Measurements from ENCODE around the gene BIN2. TPM values are rescaled to one million over a fixed set of nuclear protein-coding genes. Genes with fewer than 3 reads are reported as not detected.

Gene BIN2
- total and polyA plus RNA-seq, 10 of the 15 experiments (the other 5 are each of a cell fraction or from before 2014, with no cell fraction given): 8.6 to 42.9 (median 32.1) TPM

DNA sequence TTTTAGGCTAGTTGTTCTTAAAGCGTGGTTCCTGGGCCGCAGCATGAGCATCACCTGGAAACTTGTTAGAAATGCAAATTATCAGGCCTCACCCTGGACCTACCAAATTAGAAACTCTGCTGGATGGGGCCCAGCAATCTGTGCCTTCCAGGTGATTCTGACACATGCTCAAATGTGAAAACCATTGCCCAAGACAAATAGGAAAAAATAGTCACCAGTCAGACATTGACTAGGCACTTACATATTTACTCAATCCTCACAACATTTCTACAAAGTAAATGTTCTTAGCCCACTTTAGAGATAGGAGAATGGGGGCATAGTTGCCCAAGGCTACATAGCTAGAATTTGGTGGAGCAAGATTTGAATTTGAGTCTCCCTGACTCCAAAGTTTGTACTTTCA lies 19.2 kb upstream of the BIN2 start (continued):
- TF ChIP-seq, protein P1, sequence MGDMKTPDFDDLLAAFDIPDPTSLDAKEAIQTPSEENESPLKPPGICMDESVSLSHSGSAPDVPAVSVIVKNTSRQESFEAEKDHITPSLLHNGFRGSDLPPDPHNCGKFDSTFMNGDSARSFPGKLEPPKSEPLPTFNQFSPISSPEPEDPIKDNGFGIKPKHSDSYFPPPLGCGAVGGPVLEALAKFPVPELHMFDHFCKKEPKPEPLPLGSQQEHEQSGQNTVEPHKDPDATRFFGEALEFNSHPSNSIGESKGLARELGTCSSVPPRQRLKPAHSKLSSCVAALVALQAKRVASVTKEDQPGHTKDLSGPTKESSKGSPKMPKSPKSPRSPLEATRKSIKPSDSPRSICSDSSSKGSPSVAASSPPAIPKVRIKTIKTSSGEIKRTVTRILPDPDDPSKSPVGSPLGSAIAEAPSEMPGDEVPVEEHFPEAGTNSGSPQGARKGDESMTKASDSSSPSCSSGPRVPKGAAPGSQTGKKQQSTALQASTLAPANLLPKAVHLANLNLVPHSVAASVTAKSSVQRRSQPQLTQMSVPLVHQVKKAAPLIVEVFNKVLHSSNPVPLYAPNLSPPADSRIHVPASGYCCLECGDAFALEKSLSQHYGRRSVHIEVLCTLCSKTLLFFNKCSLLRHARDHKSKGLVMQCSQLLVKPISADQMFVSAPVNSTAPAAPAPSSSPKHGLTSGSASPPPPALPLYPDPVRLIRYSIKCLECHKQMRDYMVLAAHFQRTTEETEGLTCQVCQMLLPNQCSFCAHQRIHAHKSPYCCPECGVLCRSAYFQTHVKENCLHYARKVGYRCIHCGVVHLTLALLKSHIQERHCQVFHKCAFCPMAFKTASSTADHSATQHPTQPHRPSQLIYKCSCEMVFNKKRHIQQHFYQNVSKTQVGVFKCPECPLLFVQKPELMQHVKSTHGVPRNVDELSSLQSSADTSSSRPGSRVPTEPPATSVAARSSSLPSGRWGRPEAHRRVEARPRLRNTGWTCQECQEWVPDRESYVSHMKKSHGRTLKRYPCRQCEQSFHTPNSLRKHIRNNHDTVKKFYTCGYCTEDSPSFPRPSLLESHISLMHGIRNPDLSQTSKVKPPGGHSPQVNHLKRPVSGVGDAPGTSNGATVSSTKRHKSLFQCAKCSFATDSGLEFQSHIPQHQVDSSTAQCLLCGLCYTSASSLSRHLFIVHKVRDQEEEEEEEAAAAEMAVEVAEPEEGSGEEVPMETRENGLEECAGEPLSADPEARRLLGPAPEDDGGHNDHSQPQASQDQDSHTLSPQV (IDR thresholded peaks at IDR 0.05): no peak
- TF ChIP-seq, protein P2, sequence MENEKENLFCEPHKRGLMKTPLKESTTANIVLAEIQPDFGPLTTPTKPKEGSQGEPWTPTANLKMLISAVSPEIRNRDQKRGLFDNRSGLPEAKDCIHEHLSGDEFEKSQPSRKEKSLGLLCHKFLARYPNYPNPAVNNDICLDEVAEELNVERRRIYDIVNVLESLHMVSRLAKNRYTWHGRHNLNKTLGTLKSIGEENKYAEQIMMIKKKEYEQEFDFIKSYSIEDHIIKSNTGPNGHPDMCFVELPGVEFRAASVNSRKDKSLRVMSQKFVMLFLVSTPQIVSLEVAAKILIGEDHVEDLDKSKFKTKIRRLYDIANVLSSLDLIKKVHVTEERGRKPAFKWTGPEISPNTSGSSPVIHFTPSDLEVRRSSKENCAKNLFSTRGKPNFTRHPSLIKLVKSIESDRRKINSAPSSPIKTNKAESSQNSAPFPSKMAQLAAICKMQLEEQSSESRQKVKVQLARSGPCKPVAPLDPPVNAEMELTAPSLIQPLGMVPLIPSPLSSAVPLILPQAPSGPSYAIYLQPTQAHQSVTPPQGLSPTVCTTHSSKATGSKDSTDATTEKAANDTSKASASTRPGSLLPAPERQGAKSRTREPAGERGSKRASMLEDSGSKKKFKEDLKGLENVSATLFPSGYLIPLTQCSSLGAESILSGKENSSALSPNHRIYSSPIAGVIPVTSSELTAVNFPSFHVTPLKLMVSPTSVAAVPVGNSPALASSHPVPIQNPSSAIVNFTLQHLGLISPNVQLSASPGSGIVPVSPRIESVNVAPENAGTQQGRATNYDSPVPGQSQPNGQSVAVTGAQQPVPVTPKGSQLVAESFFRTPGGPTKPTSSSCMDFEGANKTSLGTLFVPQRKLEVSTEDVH (IDR thresholded peaks at IDR 0.05; ENCODE audit: low read depth, partially characterized antibody): no peak
- no peak for TF ChIP-seq ASH2L (IDR thresholded peaks at IDR 0.05; ENCODE audit: borderline replicate concordance, low read depth)
- TF ChIP-seq BCL11A (IDR thresholded peaks at IDR 0.05; ENCODE audit: low read depth, low read length): no peak
- TF ChIP-seq IKZF1 (conservative IDR thresholded peaks at IDR 0.05): no peak
- TF ChIP-seq, protein P3, sequence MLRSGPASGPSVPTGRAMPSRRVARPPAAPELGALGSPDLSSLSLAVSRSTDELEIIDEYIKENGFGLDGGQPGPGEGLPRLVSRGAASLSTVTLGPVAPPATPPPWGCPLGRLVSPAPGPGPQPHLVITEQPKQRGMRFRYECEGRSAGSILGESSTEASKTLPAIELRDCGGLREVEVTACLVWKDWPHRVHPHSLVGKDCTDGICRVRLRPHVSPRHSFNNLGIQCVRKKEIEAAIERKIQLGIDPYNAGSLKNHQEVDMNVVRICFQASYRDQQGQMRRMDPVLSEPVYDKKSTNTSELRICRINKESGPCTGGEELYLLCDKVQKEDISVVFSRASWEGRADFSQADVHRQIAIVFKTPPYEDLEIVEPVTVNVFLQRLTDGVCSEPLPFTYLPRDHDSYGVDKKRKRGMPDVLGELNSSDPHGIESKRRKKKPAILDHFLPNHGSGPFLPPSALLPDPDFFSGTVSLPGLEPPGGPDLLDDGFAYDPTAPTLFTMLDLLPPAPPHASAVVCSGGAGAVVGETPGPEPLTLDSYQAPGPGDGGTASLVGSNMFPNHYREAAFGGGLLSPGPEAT (IDR thresholded peaks at IDR 0.05; ENCODE audit: low read depth): no peak
- no peak for TF ChIP-seq RBBP5 (conservative IDR thresholded peaks at IDR 0.05)
- TF ChIP-seq ZNF274 (IDR thresholded peaks at IDR 0.05; ENCODE audit: insufficient read depth, insufficient read length): no peak
- TF ChIP-seq YBX1 (IDR thresholded peaks at IDR 0.05): no peak
- TF ChIP-seq, protein P4, sequence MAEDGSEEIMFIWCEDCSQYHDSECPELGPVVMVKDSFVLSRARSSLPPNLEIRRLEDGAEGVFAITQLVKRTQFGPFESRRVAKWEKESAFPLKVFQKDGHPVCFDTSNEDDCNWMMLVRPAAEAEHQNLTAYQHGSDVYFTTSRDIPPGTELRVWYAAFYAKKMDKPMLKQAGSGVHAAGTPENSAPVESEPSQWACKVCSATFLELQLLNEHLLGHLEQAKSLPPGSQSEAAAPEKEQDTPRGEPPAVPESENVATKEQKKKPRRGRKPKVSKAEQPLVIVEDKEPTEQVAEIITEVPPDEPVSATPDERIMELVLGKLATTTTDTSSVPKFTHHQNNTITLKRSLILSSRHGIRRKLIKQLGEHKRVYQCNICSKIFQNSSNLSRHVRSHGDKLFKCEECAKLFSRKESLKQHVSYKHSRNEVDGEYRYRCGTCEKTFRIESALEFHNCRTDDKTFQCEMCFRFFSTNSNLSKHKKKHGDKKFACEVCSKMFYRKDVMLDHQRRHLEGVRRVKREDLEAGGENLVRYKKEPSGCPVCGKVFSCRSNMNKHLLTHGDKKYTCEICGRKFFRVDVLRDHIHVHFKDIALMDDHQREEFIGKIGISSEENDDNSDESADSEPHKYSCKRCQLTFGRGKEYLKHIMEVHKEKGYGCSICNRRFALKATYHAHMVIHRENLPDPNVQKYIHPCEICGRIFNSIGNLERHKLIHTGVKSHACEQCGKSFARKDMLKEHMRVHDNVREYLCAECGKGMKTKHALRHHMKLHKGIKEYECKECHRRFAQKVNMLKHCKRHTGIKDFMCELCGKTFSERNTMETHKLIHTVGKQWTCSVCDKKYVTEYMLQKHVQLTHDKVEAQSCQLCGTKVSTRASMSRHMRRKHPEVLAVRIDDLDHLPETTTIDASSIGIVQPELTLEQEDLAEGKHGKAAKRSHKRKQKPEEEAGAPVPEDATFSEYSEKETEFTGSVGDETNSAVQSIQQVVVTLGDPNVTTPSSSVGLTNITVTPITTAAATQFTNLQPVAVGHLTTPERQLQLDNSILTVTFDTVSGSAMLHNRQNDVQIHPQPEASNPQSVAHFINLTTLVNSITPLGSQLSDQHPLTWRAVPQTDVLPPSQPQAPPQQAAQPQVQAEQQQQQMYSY (CRISPR knock-in tag; IDR thresholded peaks at IDR 0.05): no peak
- no peak for TF ChIP-seq PML (IDR thresholded peaks at IDR 0.05; ENCODE audit: low read length)
- no peak for TF ChIP-seq TCF3 (IDR thresholded peaks at IDR 0.05; ENCODE audit: borderline replicate concordance, insufficient read depth, low read depth, low read length)
- no peak for TF ChIP-seq PAX8 (IDR thresholded peaks at IDR 0.05)
